Measurements from ENCODE around the gene MYO3B. TPM values are rescaled to one million over a fixed set of nuclear protein-coding genes. Genes with fewer than 3 reads are reported as not detected.
"Not testable (repeated sequence)": the region's sequence is repeated elsewhere in the genome, so short reads cannot be mapped to it uniquely, and the experiment has no call there.

Gene MYO3B
- total RNA-seq, 2 donors from 2014 or later = 0.05 to 0.32 TPM

DNA sequence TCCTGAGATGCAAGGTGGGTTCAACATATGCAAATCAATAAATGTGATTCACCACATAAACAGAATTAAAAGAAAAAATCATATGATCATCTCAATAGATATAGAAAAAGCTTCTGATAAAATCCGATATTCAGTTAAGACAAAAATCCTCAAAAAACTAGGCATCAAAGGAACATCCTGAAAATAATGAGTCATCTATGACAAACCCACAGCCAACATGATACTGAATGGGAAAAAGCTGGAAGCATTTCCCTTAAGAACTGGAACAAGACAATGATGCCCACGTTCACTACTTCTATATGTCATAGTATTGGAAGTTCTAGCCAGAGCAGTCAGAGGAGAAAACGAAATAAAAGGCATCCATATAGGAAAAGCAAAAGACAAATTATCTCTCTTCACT lies 80.4 kb downstream of the MYO3B start:
- intact Hi-C loops (cut with DNase I) = no loop called here
- no peak for DNase-seq
- no peaks in the 10 kb centered on the region for H3K9me3 ChIP-seq
- H3K4me3 ChIP-seq = no peak overlapping the region
- H3K36me3 ChIP-seq = no peaks in the 10 kb centered on the region
- TF ChIP-seq, protein P1, sequence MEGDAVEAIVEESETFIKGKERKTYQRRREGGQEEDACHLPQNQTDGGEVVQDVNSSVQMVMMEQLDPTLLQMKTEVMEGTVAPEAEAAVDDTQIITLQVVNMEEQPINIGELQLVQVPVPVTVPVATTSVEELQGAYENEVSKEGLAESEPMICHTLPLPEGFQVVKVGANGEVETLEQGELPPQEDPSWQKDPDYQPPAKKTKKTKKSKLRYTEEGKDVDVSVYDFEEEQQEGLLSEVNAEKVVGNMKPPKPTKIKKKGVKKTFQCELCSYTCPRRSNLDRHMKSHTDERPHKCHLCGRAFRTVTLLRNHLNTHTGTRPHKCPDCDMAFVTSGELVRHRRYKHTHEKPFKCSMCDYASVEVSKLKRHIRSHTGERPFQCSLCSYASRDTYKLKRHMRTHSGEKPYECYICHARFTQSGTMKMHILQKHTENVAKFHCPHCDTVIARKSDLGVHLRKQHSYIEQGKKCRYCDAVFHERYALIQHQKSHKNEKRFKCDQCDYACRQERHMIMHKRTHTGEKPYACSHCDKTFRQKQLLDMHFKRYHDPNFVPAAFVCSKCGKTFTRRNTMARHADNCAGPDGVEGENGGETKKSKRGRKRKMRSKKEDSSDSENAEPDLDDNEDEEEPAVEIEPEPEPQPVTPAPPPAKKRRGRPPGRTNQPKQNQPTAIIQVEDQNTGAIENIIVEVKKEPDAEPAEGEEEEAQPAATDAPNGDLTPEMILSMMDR (IDR thresholded peaks at IDR 0.05) = no peak
- H3K9ac ChIP-seq (ENCODE audit: low read depth in 2 of 2, low read length in 2 of 2) = no peak overlapping the region
- H3K4me1 ChIP-seq = no peaks in the 10 kb centered on the region
- no peak overlapping the region for H3K27ac ChIP-seq
- no peaks in the 10 kb centered on the region for H3K27me3 ChIP-seq

DNA sequence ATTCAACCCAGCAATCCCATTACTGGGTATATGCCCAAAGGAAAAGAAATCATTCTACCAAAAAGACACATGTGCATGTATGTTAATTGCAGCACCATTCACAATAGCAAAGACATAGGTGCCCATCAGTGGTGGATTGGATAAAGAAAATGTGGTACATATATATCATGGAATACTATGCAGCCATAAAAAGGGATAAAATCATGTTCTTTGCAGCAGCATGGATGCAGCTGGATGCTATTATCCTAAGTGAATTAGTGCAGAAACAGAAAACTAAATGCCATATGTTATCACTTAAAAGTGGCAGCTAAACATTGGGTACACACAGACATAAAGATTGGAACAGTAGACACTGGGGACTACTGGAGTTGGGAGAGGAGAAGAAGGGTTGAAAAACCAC lies 82.2 kb downstream of the MYO3B start:
- Histone ChIP-seq H3K9me3 (no peaks in the 10 kb centered on the region), H3K27ac (no peak overlapping the region), H3K4me1 (no peaks in the 10 kb centered on the region), H3K4me3 (no peak overlapping the region), H3K36me3 (no peaks in the 10 kb centered on the region), H3K27me3 (no peaks in the 10 kb centered on the region), H3K9ac (ENCODE audit: low read depth in 2 of 2, low read length in 2 of 2) (no peak overlapping the region)
- intact Hi-C loops (cut with DNase I) = no loop called here
- TF ChIP-seq, protein P1 (IDR thresholded peaks at IDR 0.05) = no peak
- DNase-seq = no peak

DNA sequence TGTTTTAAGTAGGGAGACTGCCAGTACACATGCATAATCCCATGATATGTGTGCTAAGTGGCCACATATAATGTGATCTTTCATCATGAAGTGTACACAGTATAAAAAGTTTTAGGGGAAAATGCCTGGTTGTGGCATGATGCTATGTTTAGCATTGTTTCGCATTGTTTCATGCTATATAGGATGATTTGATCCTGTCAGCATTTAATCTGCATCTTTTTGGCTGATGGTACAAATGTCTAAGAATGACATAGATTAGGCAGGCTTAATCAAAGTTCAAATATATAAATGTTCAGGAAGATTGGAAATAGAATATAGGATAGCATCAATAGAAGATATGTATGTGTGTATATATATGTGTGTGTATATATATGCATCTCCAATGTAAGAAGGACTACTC lies 83.6 kb downstream of the MYO3B start:
- H3K36me3 ChIP-seq = no peaks in the 10 kb centered on the region
- no peaks in the 10 kb centered on the region for H3K9me3 ChIP-seq
- no peak for DNase-seq
- no peaks in the 10 kb centered on the region for H3K4me1 ChIP-seq
- intact Hi-C loops (cut with DNase I) = no loop called here
- H3K4me3 ChIP-seq = no peak overlapping the region
- no peak overlapping the region for H3K27ac ChIP-seq
- H3K9ac ChIP-seq (ENCODE audit: low read depth in 2 of 2, low read length in 2 of 2) = no peak overlapping the region
- H3K27me3 ChIP-seq = no peaks in the 10 kb centered on the region
- TF ChIP-seq, protein P1 (IDR thresholded peaks at IDR 0.05) = no peak

DNA sequence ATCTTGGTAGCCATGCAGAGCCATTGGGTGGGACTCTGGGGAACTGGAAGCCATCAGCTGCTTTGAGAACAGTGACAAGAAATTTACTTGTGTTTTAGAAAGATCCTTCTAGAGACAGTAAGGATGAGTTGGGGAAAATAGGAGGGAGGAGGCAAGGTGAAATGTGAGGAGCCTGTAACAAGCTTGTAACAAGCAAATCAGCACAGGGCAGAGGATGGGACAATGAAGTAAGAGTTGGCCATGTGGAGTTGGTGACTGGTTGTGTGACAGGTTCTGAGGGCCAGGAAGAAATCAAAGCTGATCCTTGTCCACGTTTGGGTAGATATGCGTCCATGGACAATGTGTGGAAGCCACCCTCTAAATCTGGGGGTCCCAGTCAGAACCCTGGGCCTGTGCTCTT lies 84.4 kb downstream of the MYO3B start:
- intact Hi-C loops (cut with DNase I) = no loop called here
- Histone ChIP-seq H3K27ac (no peak overlapping the region), H3K36me3 (no peaks in the 10 kb centered on the region), H3K4me3 (no peak overlapping the region), H3K27me3 (no peaks in the 10 kb centered on the region), H3K4me1 (no peaks in the 10 kb centered on the region), H3K9me3 (no peaks in the 10 kb centered on the region), H3K9ac (ENCODE audit: low read depth in 2 of 2, low read length in 2 of 2) (no peak overlapping the region)
- DNase-seq = no peak
- TF ChIP-seq, protein P1 (IDR thresholded peaks at IDR 0.05) = no peak

DNA sequence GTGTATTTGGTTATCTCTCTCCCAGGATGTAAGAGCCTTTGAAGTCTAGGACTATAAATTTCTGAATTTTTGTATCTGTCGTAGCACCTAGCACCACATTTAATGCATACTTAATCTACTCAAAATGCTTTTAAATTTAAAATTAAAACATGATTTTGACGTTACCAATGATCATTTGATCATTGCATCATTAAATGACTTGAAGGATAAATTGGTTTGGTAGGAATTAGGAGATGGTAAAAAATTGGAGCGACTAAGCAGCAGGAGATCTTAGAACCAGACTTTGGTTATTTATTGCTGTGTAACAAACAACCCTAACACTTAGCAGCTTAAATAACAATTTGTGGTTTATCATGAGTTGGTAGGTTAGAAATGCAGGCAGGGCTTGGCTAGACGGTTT lies 84.9 kb downstream of the MYO3B start:
- Histone ChIP-seq H3K9me3 (no peaks in the 10 kb centered on the region), H3K36me3 (no peaks in the 10 kb centered on the region), H3K4me1 (no peaks in the 10 kb centered on the region), H3K4me3 (no peak overlapping the region), H3K27me3 (no peaks in the 10 kb centered on the region), H3K27ac (no peak overlapping the region), H3K9ac (ENCODE audit: low read depth in 2 of 2, low read length in 2 of 2) (no peak overlapping the region)
- intact Hi-C loops (cut with DNase I) = no loop called here
- TF ChIP-seq, protein P1 (IDR thresholded peaks at IDR 0.05) = no peak
- no peak for DNase-seq

DNA sequence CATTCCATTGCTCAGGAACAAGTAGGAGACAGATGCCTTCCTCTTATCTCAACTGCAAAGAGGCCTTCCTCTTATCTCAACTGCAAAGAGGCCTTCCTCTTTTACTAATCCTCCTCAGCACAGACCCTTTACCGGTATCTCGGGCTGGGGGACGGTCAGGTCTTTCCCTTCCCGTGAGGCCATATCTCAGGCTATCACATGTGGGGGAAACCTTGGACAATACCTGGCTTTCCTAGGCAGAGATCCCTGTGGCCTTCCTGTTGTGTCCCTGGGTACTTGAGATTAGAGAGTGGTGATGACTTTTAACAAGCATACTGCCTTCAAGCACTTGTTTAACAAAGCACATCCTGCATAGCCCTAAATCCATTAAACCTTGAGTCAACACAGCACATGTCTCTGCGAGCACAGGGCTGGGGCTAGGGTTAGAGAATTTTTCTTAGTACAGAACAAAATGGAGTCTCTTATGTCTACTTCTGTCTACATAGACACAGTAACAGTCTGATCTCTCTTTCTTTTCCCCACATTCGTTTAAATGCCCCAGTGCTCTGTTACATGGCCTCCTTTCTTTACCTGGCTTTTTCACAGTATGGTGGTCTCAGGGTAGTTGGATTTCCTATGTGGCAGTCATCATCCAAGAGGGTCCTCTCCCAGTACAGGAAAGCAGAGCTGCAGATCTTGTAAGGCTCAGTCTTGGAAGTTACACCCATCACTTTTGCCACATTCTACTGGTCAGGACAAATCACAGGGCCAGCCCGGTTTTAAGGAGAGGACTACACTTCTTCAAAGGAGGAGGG lies 86.0 kb downstream of the MYO3B start:
- H3K27me3 ChIP-seq; H3K9ac ChIP-seq (ENCODE audit: low read depth in 2 of 2, low read length in 2 of 2); intact Hi-C loops (cut with DNase I): not testable (repeated sequence)

More for the DNA sequence above, 86.0 kb downstream of the MYO3B start:
- H3K4me3 ChIP-seq, H3K36me3 ChIP-seq, DNase-seq, H3K9me3 ChIP-seq, H3K4me1 ChIP-seq, H3K27ac ChIP-seq: not testable (repeated sequence)

All from colonic mucosa (tissue), 4 donors.